ENCODE measurements around the gene KIF2A.

- TF ChIP-seq, protein P1, sequence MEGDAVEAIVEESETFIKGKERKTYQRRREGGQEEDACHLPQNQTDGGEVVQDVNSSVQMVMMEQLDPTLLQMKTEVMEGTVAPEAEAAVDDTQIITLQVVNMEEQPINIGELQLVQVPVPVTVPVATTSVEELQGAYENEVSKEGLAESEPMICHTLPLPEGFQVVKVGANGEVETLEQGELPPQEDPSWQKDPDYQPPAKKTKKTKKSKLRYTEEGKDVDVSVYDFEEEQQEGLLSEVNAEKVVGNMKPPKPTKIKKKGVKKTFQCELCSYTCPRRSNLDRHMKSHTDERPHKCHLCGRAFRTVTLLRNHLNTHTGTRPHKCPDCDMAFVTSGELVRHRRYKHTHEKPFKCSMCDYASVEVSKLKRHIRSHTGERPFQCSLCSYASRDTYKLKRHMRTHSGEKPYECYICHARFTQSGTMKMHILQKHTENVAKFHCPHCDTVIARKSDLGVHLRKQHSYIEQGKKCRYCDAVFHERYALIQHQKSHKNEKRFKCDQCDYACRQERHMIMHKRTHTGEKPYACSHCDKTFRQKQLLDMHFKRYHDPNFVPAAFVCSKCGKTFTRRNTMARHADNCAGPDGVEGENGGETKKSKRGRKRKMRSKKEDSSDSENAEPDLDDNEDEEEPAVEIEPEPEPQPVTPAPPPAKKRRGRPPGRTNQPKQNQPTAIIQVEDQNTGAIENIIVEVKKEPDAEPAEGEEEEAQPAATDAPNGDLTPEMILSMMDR (conservative IDR thresholded peaks at IDR 0.05 in 1 of 2, IDR thresholded peaks at IDR 0.05 in 1 of 2; ENCODE audit: extremely low read depth in 1 of 2, insufficient read depth in 1 of 2, low read depth in 1 of 2, low read length in 2 of 2): no peak
- TF ChIP-seq EZH2 (IDR thresholded peaks at IDR 0.05; ENCODE audit: borderline replicate concordance, low read length): no peak
These were observed 106.7 kb downstream of the KIF2A start, which contains the start of gene IPO11 for GRCh38 chr5:62412549-62413329.
